ENCODE data around the gene ZSCAN31. TPM values are rescaled to one million over a fixed set of nuclear protein-coding genes. Genes with fewer than 3 reads are reported as not detected.

Gene ZSCAN31
- total RNA-seq, 1 donor from 2014 or later = 8.3 TPM

GRCh38 chr6:28281288-28282064, 54.5 kb downstream of the ZSCAN31 start, which contains the start of gene PGBD1:
Gene PGBD1, plus strand, starts transcription at chr6:28281572. Its CDS starts 2,242 bp downstream, at chr6:28283814.
- H3K27ac ChIP-seq = no peak within 1 kb of the TSS

GRCh38 chr6:28280595-28281287, 55.2 kb downstream of the ZSCAN31 start:
- peaks cover 10% of the 10 kb centered on the region for H3K4me1 Mint-ChIP-seq
- H3K36me3 Mint-ChIP-seq = peaks cover 22% of the 10 kb centered on the region
- Histone ChIP-seq H4K20me1 (ENCODE audit: low read depth) (peaks cover 6% of the 10 kb centered on the region), H3K4me1 (peaks cover 14% of the 10 kb centered on the region), H2AFZ (replicated peaks) (no peak overlapping the region), H3K36me3 (no peaks in the 10 kb centered on the region), H3K9ac (no peak overlapping the region), H3K27ac (no peak overlapping the region), H3F3A (ENCODE audit: low read depth) (peaks cover 7% of the 10 kb centered on the region), H3K27me3 (peaks cover 6% of the 10 kb centered on the region), H3K9me3 (ENCODE audit: low read depth) (no peaks in the 10 kb centered on the region), H3K79me2 (ENCODE audit: low read depth) (peaks cover 25% of the 10 kb centered on the region), H3K4me2 (peak overlapping the region; percentile 92), H3K4me3 (peak overlapping the region; percentile 88)
- TF ChIP-seq EZH2 (IDR thresholded peaks at IDR 0.05) = no peak
- no peak for TF ChIP-seq CTCF (IDR thresholded peaks at IDR 0.05)
- no peak for TF ChIP-seq EZH2phosphoT487 (IDR thresholded peaks at IDR 0.05)
- no peak for DNase-seq (ENCODE audit: low spot score)
- peak overlapping the region; percentile 89 for H3K27ac Mint-ChIP-seq
- peak overlapping the region; percentile 96 for H3K4me3 Mint-ChIP-seq
- H3K27me3 Mint-ChIP-seq (ENCODE audit: insufficient read depth, low read depth) = peaks cover 4% of the 10 kb centered on the region
- no peaks in the 10 kb centered on the region for H3K9me3 Mint-ChIP-seq

More at GRCh38 chr6:28281288-28282064, 54.5 kb downstream of the ZSCAN31 start, which contains the start of gene PGBD1:
- Mint-ChIP-seq H3K36me3 (peaks cover 18% of the 10 kb centered on the region), H3K4me1 (peaks cover 10% of the 10 kb centered on the region), H3K27ac (peak within 1 kb of the TSS; percentile 89), H3K4me3 (peak within 1 kb of the TSS; percentile 96), H3K27me3 (ENCODE audit: insufficient read depth, low read depth) (peaks cover 3% of the 10 kb centered on the region), H3K9me3 (no peaks in the 10 kb centered on the region)
- Histone ChIP-seq H3K79me2 (ENCODE audit: low read depth) (peaks cover 25% of the 10 kb centered on the region), H3K27me3 (peaks cover 6% of the 10 kb centered on the region), H3K9me3 (ENCODE audit: low read depth) (no peaks in the 10 kb centered on the region), H3K9ac (peak within 1 kb of the TSS; percentile 77), H3K4me1 (peaks cover 14% of the 10 kb centered on the region), H4K20me1 (ENCODE audit: low read depth) (peaks cover 6% of the 10 kb centered on the region), H3K4me3 (peak within 1 kb of the TSS; percentile 88), H3K4me2 (peak within 1 kb of the TSS; percentile 92), H2AFZ (replicated peaks) (peak within 1 kb of the TSS; percentile 93), H3F3A (ENCODE audit: low read depth) (peaks cover 7% of the 10 kb centered on the region), H3K36me3 (no peaks in the 10 kb centered on the region)
- DNase-seq (ENCODE audit: low spot score) = peak; percentile 95
- TF ChIP-seq CTCF (IDR thresholded peaks at IDR 0.05) (no peak), EZH2phosphoT487 (IDR thresholded peaks at IDR 0.05) (no peak), EZH2 (IDR thresholded peaks at IDR 0.05) (peak; percentile 38)

- H3K27me3 ChIP-seq = peaks cover 6% of the 10 kb centered on the region
- H4K20me1 ChIP-seq (ENCODE audit: low read depth) = peaks cover 2% of the 10 kb centered on the region
- Mint-ChIP-seq H3K9me3 (no peaks in the 10 kb centered on the region), H3K4me3 (no peak overlapping the region), H3K36me3 (peaks cover 15% of the 10 kb centered on the region), H3K27me3 (ENCODE audit: insufficient read depth, low read depth) (peaks cover 4% of the 10 kb centered on the region), H3K4me1 (peaks cover 10% of the 10 kb centered on the region), H3K27ac (no peak overlapping the region)
- H3F3A ChIP-seq (ENCODE audit: low read depth) = peaks cover 7% of the 10 kb centered on the region
- no peak overlapping the region for H3K27ac ChIP-seq
- no peak overlapping the region for H3K4me2 ChIP-seq
- H2AFZ ChIP-seq (replicated peaks) = no peak overlapping the region
- TF ChIP-seq EZH2phosphoT487 (IDR thresholded peaks at IDR 0.05) (no peak), EZH2 (IDR thresholded peaks at IDR 0.05) (no peak), CTCF (IDR thresholded peaks at IDR 0.05) (no peak)
- peaks cover 12% of the 10 kb centered on the region for H3K79me2 ChIP-seq (ENCODE audit: low read depth)
- no peak overlapping the region for H3K9ac ChIP-seq
- peaks cover 5% of the 10 kb centered on the region for H3K36me3 ChIP-seq
- no peaks in the 10 kb centered on the region for H3K9me3 ChIP-seq (ENCODE audit: low read depth)
- H3K4me3 ChIP-seq = no peak overlapping the region
- no peak for DNase-seq (ENCODE audit: low spot score)
- H3K4me1 ChIP-seq = peaks cover 10% of the 10 kb centered on the region
These were observed 58.2 kb downstream of the ZSCAN31 start for GRCh38 chr6:28277746-28278145.

Data from neural progenitor cell (in vitro differentiated cells).